ENCODE measurements around the gene TDRD1.

The TDRD1 gene

DNA sequence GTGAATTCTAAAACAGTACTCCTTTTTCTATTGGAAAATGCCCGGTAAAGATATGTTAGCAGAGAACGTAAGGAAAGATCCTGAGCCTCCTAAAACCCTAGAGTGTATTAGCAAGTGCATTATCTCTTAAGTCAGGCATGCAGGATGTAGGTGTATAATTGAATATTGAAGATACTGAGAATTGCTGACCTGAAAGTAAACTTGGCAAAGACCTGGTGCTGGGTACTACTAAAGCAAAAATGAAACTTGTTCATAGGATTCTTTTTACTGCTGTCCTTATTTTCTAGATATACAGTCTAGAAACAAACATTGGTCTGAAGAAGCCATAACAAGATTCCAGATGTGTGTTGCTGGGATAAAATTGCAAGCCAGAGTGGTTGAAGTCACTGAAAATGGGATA, 41.1 kb downstream of the TDRD1 start:
- TF ChIP-seq, protein P1, sequence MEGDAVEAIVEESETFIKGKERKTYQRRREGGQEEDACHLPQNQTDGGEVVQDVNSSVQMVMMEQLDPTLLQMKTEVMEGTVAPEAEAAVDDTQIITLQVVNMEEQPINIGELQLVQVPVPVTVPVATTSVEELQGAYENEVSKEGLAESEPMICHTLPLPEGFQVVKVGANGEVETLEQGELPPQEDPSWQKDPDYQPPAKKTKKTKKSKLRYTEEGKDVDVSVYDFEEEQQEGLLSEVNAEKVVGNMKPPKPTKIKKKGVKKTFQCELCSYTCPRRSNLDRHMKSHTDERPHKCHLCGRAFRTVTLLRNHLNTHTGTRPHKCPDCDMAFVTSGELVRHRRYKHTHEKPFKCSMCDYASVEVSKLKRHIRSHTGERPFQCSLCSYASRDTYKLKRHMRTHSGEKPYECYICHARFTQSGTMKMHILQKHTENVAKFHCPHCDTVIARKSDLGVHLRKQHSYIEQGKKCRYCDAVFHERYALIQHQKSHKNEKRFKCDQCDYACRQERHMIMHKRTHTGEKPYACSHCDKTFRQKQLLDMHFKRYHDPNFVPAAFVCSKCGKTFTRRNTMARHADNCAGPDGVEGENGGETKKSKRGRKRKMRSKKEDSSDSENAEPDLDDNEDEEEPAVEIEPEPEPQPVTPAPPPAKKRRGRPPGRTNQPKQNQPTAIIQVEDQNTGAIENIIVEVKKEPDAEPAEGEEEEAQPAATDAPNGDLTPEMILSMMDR (IDR thresholded peaks at IDR 0.05; ENCODE audit: insufficient read depth, low read depth, low read length, missing control alignments) = no peak
- no peak overlapping the region for H3K4me3 ChIP-seq (ENCODE audit: low read depth, low read length)
- no peak for DNase-seq (ENCODE audit: low read depth)

DNA sequence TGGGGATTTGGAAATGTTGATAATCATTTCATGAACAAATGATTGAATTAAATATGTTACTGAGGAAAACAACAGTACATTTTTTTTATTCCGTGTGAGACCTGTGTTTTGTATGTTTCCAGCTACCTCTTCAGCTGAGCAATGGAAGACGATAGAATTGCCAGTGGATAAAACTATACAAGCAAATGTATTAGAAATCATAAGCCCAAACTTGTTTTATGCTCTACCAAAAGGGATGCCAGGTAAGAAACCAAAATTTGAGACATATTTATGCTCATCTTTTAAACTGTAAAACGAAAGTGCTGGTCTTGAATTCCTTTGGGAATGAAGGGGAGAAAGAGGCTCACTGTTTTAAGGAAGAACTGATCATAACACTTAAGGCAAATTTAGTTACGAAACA, 42.1 kb downstream of the TDRD1 start:
- H3K4me3 ChIP-seq (ENCODE audit: low read depth, low read length) = no peak overlapping the region
- no peak for DNase-seq (ENCODE audit: low read depth)
- TF ChIP-seq, protein P1 (IDR thresholded peaks at IDR 0.05; ENCODE audit: insufficient read depth, low read depth, low read length, missing control alignments) = no peak

DNA sequence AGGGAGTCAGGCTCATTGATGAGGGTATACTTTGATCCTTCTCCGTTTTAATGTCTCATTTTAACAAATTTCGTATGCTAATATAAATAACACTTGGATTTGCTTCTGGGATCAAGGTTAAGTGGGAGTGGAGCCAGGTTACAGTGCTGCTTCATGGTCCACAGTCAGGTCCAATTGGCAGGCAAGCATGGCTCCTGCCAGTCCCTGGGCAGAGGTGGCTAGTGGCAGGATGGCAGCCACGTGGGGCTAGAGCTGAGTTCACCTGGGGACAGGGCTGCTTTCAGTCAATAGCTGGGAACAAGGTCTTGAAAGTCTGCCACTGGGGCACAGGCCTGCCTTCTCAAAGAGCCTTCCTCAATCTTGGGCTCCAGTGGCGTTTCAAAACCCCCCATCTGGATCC, 43.9 kb downstream of the TDRD1 start:
- TF ChIP-seq, protein P1 (IDR thresholded peaks at IDR 0.05; ENCODE audit: insufficient read depth, low read depth, low read length, missing control alignments) = no peak
- no peak for DNase-seq (ENCODE audit: low read depth)
- H3K4me3 ChIP-seq (ENCODE audit: low read depth, low read length) = no peak overlapping the region

DNA sequence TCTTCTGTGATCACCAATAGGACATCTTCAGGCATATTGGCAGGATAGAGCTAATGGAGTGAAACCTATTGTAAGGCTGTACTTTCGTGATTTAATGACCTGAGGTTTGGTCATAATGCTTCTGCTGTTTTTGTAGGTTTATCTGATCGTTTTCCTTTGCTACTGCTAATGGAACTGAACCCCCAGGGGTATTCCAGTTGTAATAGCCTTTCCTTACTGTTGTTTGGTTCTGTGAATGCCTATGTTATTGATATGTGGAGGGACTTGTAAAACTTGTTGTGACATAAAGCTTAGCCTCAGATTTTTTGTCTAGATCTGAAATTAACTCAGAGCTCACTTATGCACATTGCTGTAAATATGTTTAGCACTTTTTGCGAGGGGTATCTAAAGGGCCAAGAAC, 49.0 kb downstream of the TDRD1 start:
- TF ChIP-seq, protein P1 (IDR thresholded peaks at IDR 0.05; ENCODE audit: insufficient read depth, low read depth, low read length, missing control alignments) = no peak
- H3K4me3 ChIP-seq (ENCODE audit: low read depth, low read length) = no peak overlapping the region
- no peak for DNase-seq (ENCODE audit: low read depth)

DNA sequence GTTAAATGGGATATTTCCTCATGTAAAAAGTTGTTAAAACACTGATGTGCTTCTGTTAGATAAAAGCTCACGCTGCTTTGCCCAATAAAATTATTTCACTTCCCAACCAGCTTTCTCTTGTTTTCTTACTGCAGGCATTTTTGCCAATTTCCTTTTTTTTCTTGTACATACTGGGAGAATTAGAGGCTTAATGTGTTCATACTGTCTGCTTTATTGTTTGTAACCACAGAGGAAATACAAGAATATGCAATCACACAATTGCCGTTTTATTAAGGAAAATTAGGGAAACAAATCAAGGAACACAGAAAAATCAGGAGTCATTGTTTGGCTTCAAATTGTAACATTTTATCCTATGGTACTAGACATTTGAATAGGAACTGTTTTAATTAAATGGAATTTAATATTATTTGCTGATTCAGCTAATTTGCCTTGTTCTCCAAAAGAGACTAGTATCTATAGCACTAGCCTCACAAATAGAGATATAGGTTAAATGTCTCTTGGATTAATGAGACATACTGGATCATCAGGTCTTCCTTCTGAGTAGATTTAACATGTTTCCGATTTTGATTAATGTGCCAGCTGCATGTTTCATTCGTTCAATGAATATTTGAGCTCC, 53.5 kb downstream of the TDRD1 start:
- TF ChIP-seq, protein P1 (IDR thresholded peaks at IDR 0.05; ENCODE audit: insufficient read depth, low read depth, low read length, missing control alignments) = no peak
- H3K4me3 ChIP-seq (ENCODE audit: low read depth, low read length) = no peak overlapping the region
- DNase-seq (ENCODE audit: low read depth) = no peak

DNA sequence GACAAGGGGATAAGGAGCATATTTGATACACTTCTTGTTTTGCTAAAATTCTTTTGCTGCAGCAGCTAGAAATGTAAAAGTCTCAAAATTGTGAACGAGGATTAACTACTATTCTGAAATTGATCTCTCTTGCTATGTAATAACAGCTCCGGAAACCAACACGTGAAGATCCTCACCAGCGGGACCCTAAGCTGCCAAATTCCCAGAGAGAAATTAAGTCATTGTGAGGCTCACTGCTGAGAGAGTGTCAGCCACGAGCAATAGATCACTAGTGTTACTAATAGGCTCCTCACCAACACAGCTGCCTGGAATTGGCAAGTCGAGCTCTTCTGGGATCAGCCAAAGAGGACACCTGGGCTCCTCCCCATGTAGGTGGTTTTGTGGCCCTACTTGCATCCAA, 54.3 kb downstream of the TDRD1 start:
- H3K4me3 ChIP-seq (ENCODE audit: low read depth, low read length) = no peak overlapping the region
- TF ChIP-seq, protein P1 (IDR thresholded peaks at IDR 0.05; ENCODE audit: insufficient read depth, low read depth, low read length, missing control alignments) = no peak
- DNase-seq (ENCODE audit: low read depth) = no peak

DNA sequence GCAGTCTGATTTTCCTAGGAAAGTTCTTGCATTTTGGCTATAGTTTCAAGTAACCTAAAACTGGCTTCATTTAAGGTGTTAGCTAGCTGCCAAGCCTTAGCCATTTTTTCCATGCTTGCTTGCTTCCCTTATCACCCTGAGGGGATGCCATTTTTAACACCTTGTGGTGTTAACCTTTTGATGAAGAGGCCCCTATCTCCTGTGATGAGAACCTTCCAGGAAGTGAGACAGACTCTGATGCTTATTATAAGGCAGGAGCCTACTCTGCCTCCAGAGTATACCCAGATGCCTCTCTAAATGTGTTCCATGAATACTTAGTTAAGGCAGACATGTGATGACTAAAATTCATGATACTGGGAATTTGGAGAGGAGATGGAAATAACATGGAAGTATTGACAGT, 55.0 kb downstream of the TDRD1 start:
- TF ChIP-seq, protein P1 (IDR thresholded peaks at IDR 0.05; ENCODE audit: insufficient read depth, low read depth, low read length, missing control alignments) = no peak
- DNase-seq (ENCODE audit: low read depth) = no peak
- H3K4me3 ChIP-seq (ENCODE audit: low read depth, low read length) = no peak overlapping the region
